GM19328 (cell line): ENCODE data around the gene ZSCAN1.

Source experiments
- ATAC-seq: cut with Tn5 transposase; IDR thresholded peaks from one replicate; pipeline ENCODE4 v1.9.1; 2021; ENCODE audit warnings: mild to moderate bottlenecking, moderate library complexity; ENCODE audit not compliant: unreplicated experiment

The ZSCAN1 gene

DNA sequence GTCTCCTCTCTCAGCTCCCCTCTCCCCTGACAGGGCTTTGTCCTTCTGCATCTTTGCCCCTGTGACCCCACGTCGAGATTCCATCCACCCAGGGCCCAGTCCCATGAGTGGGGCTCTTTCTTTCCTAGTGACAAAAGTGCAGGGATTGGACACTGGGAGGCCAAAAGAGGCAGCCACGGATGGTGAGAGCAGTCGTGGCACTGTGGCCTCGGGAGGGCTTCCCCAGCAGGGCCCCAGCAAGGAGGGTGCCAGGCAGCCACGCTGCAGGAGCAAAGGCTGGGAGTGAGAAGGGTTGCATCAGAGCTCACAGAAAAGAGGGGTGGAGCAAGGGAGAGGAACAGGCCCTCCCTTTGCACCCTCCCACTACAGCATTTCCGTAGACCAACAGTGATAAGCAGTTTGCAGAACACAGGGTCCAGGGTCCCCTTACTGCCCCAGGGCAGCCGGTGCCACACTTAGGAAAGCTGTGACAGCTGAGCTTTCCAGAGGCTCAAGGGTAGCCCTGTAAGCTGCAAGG lies 4.9 kb downstream of the ZSCAN1 start:
- ATAC-seq: no peak

- ATAC-seq: no peak
These were observed 7.1 kb downstream of the ZSCAN1 start for GRCh38 chr19:58040751-58041525.

DNA sequence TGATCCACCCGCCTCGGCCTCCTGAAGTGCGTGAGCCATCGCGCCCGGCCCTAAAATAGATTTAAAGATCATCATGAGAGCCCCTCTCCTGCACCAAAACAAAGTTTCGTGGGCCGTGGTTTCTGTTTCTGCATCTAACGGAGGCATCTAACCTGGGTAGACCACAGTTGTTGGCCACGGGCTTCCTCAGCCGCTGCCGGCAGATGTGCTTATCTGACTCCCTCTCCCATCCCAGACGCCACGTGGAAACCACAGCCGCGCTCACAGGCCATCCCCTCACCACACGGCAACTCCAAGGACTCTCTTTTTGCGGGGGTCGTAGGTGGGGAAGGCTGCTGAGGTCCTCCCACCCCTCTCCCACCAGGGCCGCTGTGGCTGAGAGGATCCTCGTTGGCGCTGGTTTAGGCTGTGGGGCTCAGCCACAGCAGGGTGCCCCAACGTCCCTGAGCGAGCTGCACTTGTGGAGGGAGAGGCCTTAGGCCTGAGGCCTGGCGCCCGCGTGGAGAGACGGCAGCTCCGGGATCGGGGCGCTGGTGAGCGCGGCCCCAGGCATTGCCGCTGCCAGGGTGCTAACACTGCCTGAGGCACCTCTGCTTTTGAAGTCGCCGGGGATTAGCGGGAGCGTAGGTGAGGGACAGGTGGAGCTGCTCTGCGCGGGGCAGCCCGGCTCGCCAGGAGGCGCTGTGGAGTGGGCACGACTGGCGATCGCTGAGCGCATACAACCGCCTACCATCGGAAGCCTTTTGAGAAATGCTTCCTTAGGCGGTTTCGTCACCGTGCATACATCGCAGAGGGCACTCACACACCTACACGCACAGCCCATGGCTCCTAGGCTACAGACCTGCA lies 8.9 kb downstream of the ZSCAN1 start:
- ATAC-seq: no peak

GRCh38 chr19:58044391-58044790 lies 10.6 kb downstream of the ZSCAN1 start:
- ATAC-seq: no peak

- no peak for ATAC-seq
These were observed 11.1 kb downstream of the ZSCAN1 start for GRCh38 chr19:58044886-58045285.

DNA sequence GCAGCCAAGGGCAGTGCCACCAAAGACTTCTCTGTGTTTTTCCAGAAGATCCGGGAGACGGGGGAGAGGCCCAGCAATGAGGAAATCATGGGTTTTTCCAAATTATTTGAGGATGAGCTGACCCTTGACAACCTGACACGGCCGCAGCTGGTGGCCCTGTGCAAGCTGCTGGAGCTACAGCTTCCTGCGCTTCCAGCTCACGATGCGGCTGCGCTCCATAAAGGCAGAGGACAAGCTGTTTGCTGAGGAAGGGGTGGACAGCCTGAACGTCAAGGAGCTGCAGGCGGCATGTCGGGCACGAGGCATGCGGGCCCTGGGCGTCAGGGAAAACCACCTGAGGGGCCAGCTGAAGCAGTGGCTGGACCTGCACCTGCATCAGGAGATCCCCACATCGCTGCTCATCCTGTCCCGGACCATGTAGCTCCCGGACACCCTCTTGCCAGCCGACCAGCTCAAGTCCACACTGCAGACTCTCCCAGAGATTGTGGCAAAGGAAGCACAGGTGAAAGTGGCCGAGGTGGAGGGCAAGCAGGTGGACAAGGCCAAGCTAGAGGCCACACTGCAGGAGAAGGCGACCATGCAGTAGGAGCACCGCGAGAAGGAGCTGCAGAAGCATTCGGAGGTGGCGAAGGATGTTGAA lies 11.7 kb downstream of the ZSCAN1 start:
- no peak for ATAC-seq

DNA sequence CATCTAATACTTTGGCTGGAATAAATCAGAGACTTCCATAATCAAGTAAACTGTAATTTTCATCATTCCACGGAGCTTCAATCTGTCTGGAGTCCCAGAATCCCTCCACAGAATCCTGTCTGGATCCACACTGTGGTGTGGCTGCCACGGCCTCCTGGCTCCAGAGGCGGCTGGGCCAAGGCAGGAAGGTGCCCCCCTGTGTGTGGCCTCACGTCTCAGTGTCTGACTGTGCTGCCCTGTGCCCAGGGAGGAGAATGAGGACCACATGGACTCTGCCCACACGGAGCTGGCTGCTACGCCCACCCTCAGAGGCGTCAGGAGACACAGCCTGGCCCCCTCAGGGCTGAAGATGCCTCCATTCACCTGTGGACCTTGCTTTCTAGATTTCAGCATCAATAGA lies 13.0 kb downstream of the ZSCAN1 start:
- ATAC-seq: no peak

- no peak for ATAC-seq
These were observed 13.8 kb downstream of the ZSCAN1 start for GRCh38 chr19:58047672-58048071.

GRCh38 chr19:58052256-58052655 lies 18.4 kb downstream of the ZSCAN1 start:
- ATAC-seq: no peak

- no peak for ATAC-seq
These were observed 19.8 kb downstream of the ZSCAN1 start for GRCh38 chr19:58053480-58054156.

GRCh38 chr19:58054901-58055874 lies 21.4 kb downstream of the ZSCAN1 start:
- no peak for ATAC-seq

- ATAC-seq: no peak
These were observed 22.4 kb downstream of the ZSCAN1 start for GRCh38 chr19:58056261-58056660.

DNA sequence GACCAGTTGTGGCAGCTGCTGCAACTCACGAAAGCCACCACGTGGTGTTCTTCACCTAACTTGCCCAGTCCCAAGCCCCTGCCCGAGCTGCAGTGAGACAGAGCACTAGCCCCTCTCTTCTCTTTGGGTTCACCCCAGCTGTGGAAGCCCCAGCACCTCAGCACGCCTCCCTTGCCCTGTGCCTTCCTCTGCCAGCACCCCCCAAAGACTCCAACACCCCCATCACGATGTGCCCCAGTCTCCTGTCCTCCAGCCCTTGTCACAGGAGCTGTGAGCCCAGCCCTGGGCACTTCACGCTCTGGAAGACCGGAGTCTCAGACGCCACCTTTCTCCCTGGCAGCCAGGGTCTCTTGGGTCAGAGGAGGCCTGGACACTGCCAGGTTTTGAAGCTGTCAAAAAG lies 23.0 kb downstream of the ZSCAN1 start:
- ATAC-seq: no peak

DNA sequence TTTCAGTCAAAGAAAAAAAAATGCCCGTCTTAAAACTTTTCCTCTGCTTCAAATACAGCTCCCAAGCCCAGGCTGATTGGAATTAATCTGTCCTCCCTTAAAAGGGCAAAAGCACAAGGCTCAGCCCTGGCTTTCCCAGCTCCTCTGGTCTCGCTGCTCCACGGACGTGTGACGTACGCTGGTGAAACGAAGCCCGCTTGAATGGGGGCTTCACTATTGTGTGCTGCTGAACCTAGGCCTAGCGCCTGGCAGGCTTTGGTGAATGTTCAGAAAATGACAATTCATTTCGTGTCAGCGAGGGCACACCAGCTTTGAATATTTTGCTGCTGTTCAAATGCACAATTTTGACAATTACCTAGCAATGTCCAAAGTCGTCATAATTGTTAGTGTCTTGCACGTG lies 24.6 kb downstream of the ZSCAN1 start:
- ATAC-seq: no peak

- no peak for ATAC-seq
These were observed 25.3 kb downstream of the ZSCAN1 start, which contains the start of gene ZNF135 for GRCh38 chr19:58059003-58059670. TSS of gene ZNF135 (plus strand) at chr19:58059282. CDS start at chr19:58060003, 721 bp downstream.

DNA sequence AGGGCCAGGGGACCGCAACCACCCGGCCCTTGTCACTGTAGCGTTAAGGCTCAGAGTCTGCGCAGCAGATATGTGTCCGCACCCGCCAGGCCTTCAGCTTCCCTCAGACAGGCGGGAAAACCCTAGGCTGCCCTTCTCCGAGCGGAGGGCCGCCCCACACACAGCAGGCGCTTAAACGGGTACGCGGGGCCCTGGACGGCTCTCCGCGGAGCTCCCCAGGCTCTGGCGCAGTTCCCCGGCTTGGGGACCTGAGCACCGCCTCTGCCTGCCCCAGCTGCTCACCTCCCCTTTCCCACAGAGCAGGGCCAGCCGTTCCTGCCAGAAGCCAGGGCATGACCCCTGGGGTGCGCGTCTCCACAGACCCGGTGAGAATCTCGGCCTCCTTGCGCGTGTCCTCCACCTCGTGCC lies 25.9 kb downstream of the ZSCAN1 start:
- ATAC-seq: no peak

GRCh38 chr19:58060231-58060630 lies 26.4 kb downstream of the ZSCAN1 start:
- no peak for ATAC-seq

GRCh38 chr19:58063712-58064111 lies 29.9 kb downstream of the ZSCAN1 start:
- no peak for ATAC-seq
